ENCODE data around the gene HSPH1.

HSPH1 gene

GRCh38 chr13:31161557-31162150 lies at the start of gene HSPH1:
HSPH1 (minus strand) TSS chr13:31161904; CDS start chr13:31161582, 322 bp downstream.
- peak; percentile 99 for DNase-seq (ENCODE audit: low spot score)

GRCh38 chr13:31209841-31210210 lies 48.1 kb upstream of the HSPH1 start:
- no peak for DNase-seq (ENCODE audit: low spot score)

GRCh38 chr13:31209172-31209840 lies 47.6 kb upstream of the HSPH1 start:
- no peak for DNase-seq (ENCODE audit: low spot score)

- DNase-seq (ENCODE audit: low spot score), result no peak
These were observed 46.9 kb upstream of the HSPH1 start for GRCh38 chr13:31208559-31209122.

- no peak for DNase-seq (ENCODE audit: low spot score)
These were observed 46.2 kb upstream of the HSPH1 start for GRCh38 chr13:31207661-31208552.

- no peak for DNase-seq (ENCODE audit: low spot score)
These were observed 42.9 kb upstream of the HSPH1 start for GRCh38 chr13:31204592-31204991.

- no peak for DNase-seq (ENCODE audit: low spot score)
These were observed 39.8 kb upstream of the HSPH1 start for GRCh38 chr13:31201341-31202031.

GRCh38 chr13:31200637-31200971 lies 38.9 kb upstream of the HSPH1 start:
- peak; percentile 22 for DNase-seq (ENCODE audit: low spot score)

- peak; percentile 76 for DNase-seq (ENCODE audit: low spot score)
These were observed 38.3 kb upstream of the HSPH1 start, which contains the start of gene B3GLCT for GRCh38 chr13:31199849-31200636. B3GLCT (plus strand) TSS chr13:31199975; CDS start chr13:31200085, 110 bp downstream.

- no peak for DNase-seq (ENCODE audit: low spot score)
These were observed 37.8 kb upstream of the HSPH1 start for GRCh38 chr13:31199527-31199848.

GRCh38 chr13:31198519-31198918 lies 36.8 kb upstream of the HSPH1 start:
- DNase-seq (ENCODE audit: low spot score), result no peak

- DNase-seq (ENCODE audit: low spot score), result no peak
These were observed 35.3 kb upstream of the HSPH1 start for GRCh38 chr13:31196992-31197391.

- DNase-seq (ENCODE audit: low spot score), result no peak
These were observed 33.9 kb upstream of the HSPH1 start for GRCh38 chr13:31195616-31196015.

GRCh38 chr13:31192306-31192705 lies 30.6 kb upstream of the HSPH1 start:
- no peak for DNase-seq (ENCODE audit: low spot score)

GRCh38 chr13:31191748-31192147 lies 30.0 kb upstream of the HSPH1 start:
- DNase-seq (ENCODE audit: low spot score), result no peak

GRCh38 chr13:31184981-31185645 lies 23.4 kb upstream of the HSPH1 start:
- no peak for DNase-seq (ENCODE audit: low spot score)

GRCh38 chr13:31184451-31184850 lies 22.7 kb upstream of the HSPH1 start:
- DNase-seq (ENCODE audit: low spot score), result no peak

GRCh38 chr13:31182987-31183386 lies 21.3 kb upstream of the HSPH1 start:
- no peak for DNase-seq (ENCODE audit: low spot score)

- DNase-seq (ENCODE audit: low spot score), result no peak
These were observed 18.1 kb upstream of the HSPH1 start for GRCh38 chr13:31179754-31180153.

- no peak for DNase-seq (ENCODE audit: low spot score)
These were observed 17.5 kb upstream of the HSPH1 start for GRCh38 chr13:31179241-31179640.

All from CD4-positive, alpha-beta T cell treated with Interleukin-6 at 100 ng/mL for 8 hours (primary cell).